Central memory CD8-positive, alpha-beta T cell (primary cell): ENCODE measurements around the gene SYCP1.

ENCODE experiments used
- ATAC-seq: fragments of 150-1000 bp; cut with Tn5 transposase; replicated peaks from 2 replicates; pipeline ENCODE4 v1.10.0; 2022; ENCODE audit warnings: mild to moderate bottlenecking, moderate FRiP score, moderate number of reproducible peaks; ENCODE audit not compliant: poor library complexity, severe bottlenecking; ENCODE audit errors: extremely low read depth
- DNase-seq, 2 donors: peaks; one replicate each; pipeline ENCODE4 v3.0.0; 2021; ENCODE audit warnings: low spot score in 2 of 2
- H3K27ac Mint-ChIP-seq: one replicate; pipeline ENCODE4 v1.8.0; 2022; ENCODE audit warnings: low read depth, mild to moderate bottlenecking, moderate library complexity, mixed read lengths
- H3K27me3 Mint-ChIP-seq: one replicate; pipeline ENCODE4 v1.8.0; 2022; ENCODE audit warnings: mixed read lengths
- H3K36me3 Mint-ChIP-seq: one replicate; pipeline ENCODE4 v1.8.0; 2022; ENCODE audit warnings: mild to moderate bottlenecking, moderate library complexity, mixed read lengths; ENCODE audit not compliant: insufficient read depth
- H3K4me1 Mint-ChIP-seq: one replicate; pipeline ENCODE4 v1.8.0; 2022; ENCODE audit warnings: mixed read lengths
- H3K4me3 Mint-ChIP-seq: one replicate; pipeline ENCODE4 v1.8.0; 2022; ENCODE audit warnings: mild to moderate bottlenecking, moderate library complexity, mixed read lengths
- H3K9me3 Mint-ChIP-seq: one replicate; pipeline ENCODE4 v1.8.0; 2022; ENCODE audit warnings: mixed read lengths

Gene SYCP1

GRCh38 chr1:115040501-115040900 is 185.8 kb downstream of the SYCP1 start:
- Mint-ChIP-seq H3K27me3 (no peaks in the 10 kb centered on the region), H3K9me3 (peaks cover 6% of the 10 kb centered on the region), H3K27ac (no peak overlapping the region), H3K4me1 (no peaks in the 10 kb centered on the region), H3K4me3 (no peak overlapping the region), H3K36me3 (peaks cover 4% of the 10 kb centered on the region)
- ATAC-seq: no peak
- DNase-seq: no peak

- Mint-ChIP-seq H3K36me3 (peaks cover 4% of the 10 kb centered on the region), H3K27me3 (no peaks in the 10 kb centered on the region), H3K4me3 (no peak overlapping the region), H3K4me1 (no peaks in the 10 kb centered on the region), H3K27ac (peak overlapping the region; percentile 54), H3K9me3 (peaks cover 6% of the 10 kb centered on the region)
- ATAC-seq (no peak), DNase-seq (no peak)
Measured at GRCh38 chr1:115041654-115042053, 187.0 kb downstream of the SYCP1 start.
